ENCODE data around the gene REPIN1. TPM values are rescaled to one million over a fixed set of nuclear protein-coding genes. Genes with fewer than 3 reads are reported as not detected.

Gene REPIN1
- total and polyA plus RNA-seq, 2 donors: 25.2 to 76.7 TPM

- no peak for DNase-seq (ENCODE audit: extremely low spot score)
- Histone ChIP-seq H3K4me1 (ENCODE audit: insufficient read depth) (no peaks in the 10 kb centered on the region), H3K4me3 (ENCODE audit: low read depth, low read length) (peak within 1 kb of the TSS; percentile 52), H3K27ac (ENCODE audit: low read depth) (no peak within 1 kb of the TSS), H3K36me3 (ENCODE audit: insufficient read depth) (no peaks in the 10 kb centered on the region)
- 4% methylated on average over 49 of the region's 49 CpGs for WGBS
Observed at GRCh38 chr7:150341263-150342120, 27.1 kb upstream of the REPIN1 start, which contains the start of gene RARRES2. Gene RARRES2 (minus strand): TSS chr7:150341629. CDS start chr7:150340609, 1,020 bp downstream.

- no peak for DNase-seq (ENCODE audit: extremely low spot score)
- Histone ChIP-seq H3K27ac (ENCODE audit: low read depth) (no peak overlapping the region), H3K4me3 (ENCODE audit: low read depth, low read length) (no peak overlapping the region), H3K36me3 (ENCODE audit: insufficient read depth) (no peaks in the 10 kb centered on the region), H3K4me1 (ENCODE audit: insufficient read depth) (no peaks in the 10 kb centered on the region)
- 74% methylated on average over 9 of the region's 9 CpGs for WGBS
Observed at GRCh38 chr7:150342121-150342408, 26.6 kb upstream of the REPIN1 start.

GRCh38 chr7:150343225-150343624, 25.4 kb upstream of the REPIN1 start:
- H3K4me3 ChIP-seq (ENCODE audit: low read depth, low read length): no peak overlapping the region
- WGBS: 92% methylated on average over 2 of the region's 2 CpGs
- H3K36me3 ChIP-seq (ENCODE audit: insufficient read depth): no peaks in the 10 kb centered on the region
- no peak for DNase-seq (ENCODE audit: extremely low spot score)
- no peak overlapping the region for H3K27ac ChIP-seq (ENCODE audit: low read depth)
- no peaks in the 10 kb centered on the region for H3K4me1 ChIP-seq (ENCODE audit: insufficient read depth)

- no peak for DNase-seq (ENCODE audit: extremely low spot score)
- Histone ChIP-seq H3K27ac (ENCODE audit: low read depth) (no peak overlapping the region), H3K36me3 (ENCODE audit: insufficient read depth) (no peaks in the 10 kb centered on the region), H3K4me1 (ENCODE audit: insufficient read depth) (no peaks in the 10 kb centered on the region), H3K4me3 (ENCODE audit: low read depth, low read length) (no peak overlapping the region)
Observed at GRCh38 chr7:150344299-150344698, 24.3 kb upstream of the REPIN1 start.

DNA sequence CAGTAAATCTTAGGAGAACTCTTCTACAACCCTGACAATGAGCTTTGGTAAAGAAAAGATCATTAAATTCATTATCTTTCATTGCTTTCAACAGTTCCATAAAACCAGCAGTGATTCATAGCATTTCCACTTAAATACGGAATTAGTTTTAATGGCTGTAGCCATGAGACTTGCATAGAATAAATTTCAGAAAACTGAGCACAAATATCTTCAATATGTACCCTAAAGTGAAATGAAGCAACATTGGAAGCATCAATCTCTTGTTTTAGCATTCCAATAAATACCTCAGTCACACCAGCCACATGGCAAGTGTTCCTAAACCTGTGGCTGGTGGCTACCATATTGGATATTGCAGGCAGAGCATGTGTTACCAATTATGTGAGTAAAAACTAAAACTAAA, 23.6 kb upstream of the REPIN1 start:
- whole genome bisulfite sequencing: 59% methylated on average over 1 of the region's 1 CpG
- Histone ChIP-seq H3K4me1 (ENCODE audit: insufficient read depth) (no peaks in the 10 kb centered on the region), H3K36me3 (ENCODE audit: insufficient read depth) (no peaks in the 10 kb centered on the region), H3K4me3 (ENCODE audit: low read depth, low read length) (no peak overlapping the region), H3K27ac (ENCODE audit: low read depth) (no peak overlapping the region)
- no peak for DNase-seq (ENCODE audit: extremely low spot score)

- 91% methylated on average over 5 of the region's 5 CpGs for WGBS
- no peak overlapping the region for H3K4me3 ChIP-seq (ENCODE audit: low read depth, low read length)
- DNase-seq (ENCODE audit: extremely low spot score): no peak
- no peak overlapping the region for H3K27ac ChIP-seq (ENCODE audit: low read depth)
- H3K36me3 ChIP-seq (ENCODE audit: insufficient read depth): no peaks in the 10 kb centered on the region
- no peaks in the 10 kb centered on the region for H3K4me1 ChIP-seq (ENCODE audit: insufficient read depth)
Observed at GRCh38 chr7:150346922-150347321, 21.7 kb upstream of the REPIN1 start.

DNA sequence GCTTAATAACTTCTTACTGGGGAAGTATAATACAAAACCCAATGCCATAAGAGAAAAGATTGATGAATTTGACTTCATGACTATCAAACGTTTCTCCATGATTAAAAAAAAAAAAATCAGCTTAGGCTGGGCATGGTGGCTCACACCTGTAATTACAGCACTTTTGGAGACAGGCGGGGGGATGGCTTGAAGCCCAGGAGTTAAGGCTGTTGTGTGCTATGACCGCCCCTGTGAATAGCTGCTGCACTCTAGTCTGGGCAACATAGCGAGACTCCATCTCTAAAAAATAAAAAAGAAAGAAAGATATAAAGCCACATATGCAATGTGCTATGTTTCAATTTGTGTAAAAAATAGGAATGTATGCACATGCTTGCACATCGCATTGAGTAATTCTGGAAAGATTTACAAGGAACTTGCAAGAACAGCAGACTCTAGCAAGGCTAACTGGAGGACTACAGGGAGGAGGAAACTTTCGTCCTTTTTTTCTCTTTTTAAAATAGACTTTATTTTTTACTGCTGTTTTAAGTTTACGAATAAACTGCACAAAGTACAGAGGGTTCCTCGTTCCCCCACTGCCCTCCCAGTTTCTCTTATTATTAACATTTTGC, 16.9 kb upstream of the REPIN1 start:
- Histone ChIP-seq H3K4me1 (ENCODE audit: insufficient read depth) (no peaks in the 10 kb centered on the region), H3K36me3 (ENCODE audit: insufficient read depth) (no peaks in the 10 kb centered on the region), H3K27ac (ENCODE audit: low read depth) (no peak overlapping the region), H3K4me3 (ENCODE audit: low read depth, low read length) (no peak overlapping the region)
- WGBS: 62% methylated on average over 8 of the region's 8 CpGs
- DNase-seq (ENCODE audit: extremely low spot score): no peak

- no peak overlapping the region for H3K27ac ChIP-seq (ENCODE audit: low read depth)
- WGBS: 94% methylated on average over 1 of the region's 1 CpG
- no peak overlapping the region for H3K4me3 ChIP-seq (ENCODE audit: low read depth, low read length)
- H3K36me3 ChIP-seq (ENCODE audit: insufficient read depth): no peaks in the 10 kb centered on the region
- DNase-seq (ENCODE audit: extremely low spot score): no peak
- H3K4me1 ChIP-seq (ENCODE audit: insufficient read depth): no peaks in the 10 kb centered on the region
Observed at GRCh38 chr7:150355666-150356059, 13.0 kb upstream of the REPIN1 start.

- no peaks in the 10 kb centered on the region for H3K36me3 ChIP-seq (ENCODE audit: insufficient read depth)
- no peak overlapping the region for H3K4me3 ChIP-seq (ENCODE audit: low read depth, low read length)
- no peak for DNase-seq (ENCODE audit: extremely low spot score)
- no peaks in the 10 kb centered on the region for H3K4me1 ChIP-seq (ENCODE audit: insufficient read depth)
- H3K27ac ChIP-seq (ENCODE audit: low read depth): no peak overlapping the region
- WGBS: 37% methylated on average over 6 of the region's 6 CpGs
Observed at GRCh38 chr7:150356265-150356897, 12.2 kb upstream of the REPIN1 start.

DNA sequence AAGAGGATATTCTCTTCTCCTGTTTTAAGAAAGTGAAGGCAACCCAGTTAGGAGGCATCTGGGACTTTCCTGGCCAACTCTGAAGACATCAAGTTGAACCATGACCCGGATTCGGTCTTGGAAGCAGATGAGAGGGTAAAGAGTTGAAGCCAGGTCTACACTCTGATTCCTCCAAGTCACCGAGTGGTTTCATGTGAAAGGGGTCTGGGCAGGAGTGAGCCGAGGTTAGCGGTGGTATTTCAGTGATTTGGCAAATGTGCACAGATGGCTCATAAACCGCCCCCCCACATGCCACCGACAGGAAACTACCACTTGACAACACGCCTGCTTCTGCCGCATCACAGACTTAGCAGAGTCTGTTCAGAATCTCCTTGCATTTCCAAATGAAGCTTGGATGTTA, 11.4 kb upstream of the REPIN1 start:
- Histone ChIP-seq H3K4me1 (ENCODE audit: insufficient read depth) (no peaks in the 10 kb centered on the region), H3K4me3 (ENCODE audit: low read depth, low read length) (no peak overlapping the region), H3K27ac (ENCODE audit: low read depth) (no peak overlapping the region), H3K36me3 (ENCODE audit: insufficient read depth) (no peaks in the 10 kb centered on the region)
- DNase-seq (ENCODE audit: extremely low spot score): no peak
- 44% methylated on average over 9 of the region's 9 CpGs for WGBS

DNA sequence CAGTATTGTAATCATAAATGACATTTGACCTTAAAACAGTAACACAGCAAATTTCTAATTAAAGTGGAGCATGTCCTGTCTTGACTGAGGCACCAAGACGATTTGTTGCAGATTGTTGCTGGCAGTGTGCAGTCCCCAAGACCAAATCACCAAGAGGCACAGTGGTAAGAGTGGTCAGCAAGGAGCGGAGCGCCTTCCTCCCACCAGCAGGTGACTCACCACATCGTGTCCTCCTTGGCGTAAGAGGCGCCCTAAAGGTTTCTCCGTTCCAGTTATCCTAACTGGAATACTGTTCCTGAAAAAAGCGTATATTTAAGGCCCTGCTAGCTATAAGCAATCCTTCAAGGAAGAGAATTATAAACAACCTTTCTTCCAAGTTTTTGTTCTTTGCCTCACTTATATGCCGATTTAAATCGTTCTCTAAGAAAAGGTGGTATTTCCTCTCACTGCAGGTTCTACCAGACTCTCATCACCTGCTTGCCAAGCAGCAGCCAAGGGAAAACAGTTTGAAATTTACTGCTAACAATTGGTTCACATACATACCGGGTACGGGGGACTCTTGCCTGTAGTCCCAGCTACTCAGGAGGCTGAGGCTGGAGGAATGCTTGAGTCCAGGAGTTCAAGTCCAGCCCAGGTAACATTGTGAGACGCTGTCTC, 10.7 kb upstream of the REPIN1 start:
- H3K4me1 ChIP-seq (ENCODE audit: insufficient read depth): no peaks in the 10 kb centered on the region
- no peak overlapping the region for H3K4me3 ChIP-seq (ENCODE audit: low read depth, low read length)
- no peaks in the 10 kb centered on the region for H3K36me3 ChIP-seq (ENCODE audit: insufficient read depth)
- H3K27ac ChIP-seq (ENCODE audit: low read depth): no peak overlapping the region
- DNase-seq (ENCODE audit: extremely low spot score): no peak
- 74% methylated on average over 13 of the region's 13 CpGs for WGBS

GRCh38 chr7:150358433-150358832, 10.2 kb upstream of the REPIN1 start:
- H3K4me1 ChIP-seq (ENCODE audit: insufficient read depth): no peaks in the 10 kb centered on the region

GRCh38 chr7:150358988-150359621, 9.5 kb upstream of the REPIN1 start:
- H3K4me3 ChIP-seq (ENCODE audit: low read depth, low read length): no peak overlapping the region
- H3K4me1 ChIP-seq (ENCODE audit: insufficient read depth): no peaks in the 10 kb centered on the region
- no peak overlapping the region for H3K27ac ChIP-seq (ENCODE audit: low read depth)
- DNase-seq (ENCODE audit: extremely low spot score): no peak
- no peaks in the 10 kb centered on the region for H3K36me3 ChIP-seq (ENCODE audit: insufficient read depth)
- 88% methylated on average over 4 of the region's 4 CpGs for WGBS

More at GRCh38 chr7:150358433-150358832, 10.2 kb upstream of the REPIN1 start:
- 96% methylated on average over 4 of the region's 4 CpGs for WGBS
- H3K4me3 ChIP-seq (ENCODE audit: low read depth, low read length): no peak overlapping the region
- no peaks in the 10 kb centered on the region for H3K36me3 ChIP-seq (ENCODE audit: insufficient read depth)
- no peak overlapping the region for H3K27ac ChIP-seq (ENCODE audit: low read depth)
- DNase-seq (ENCODE audit: extremely low spot score): no peak

All from urinary bladder (tissue), 4 donors.